NCI-H1105 treated with DMSO at 0.1 percent for 48 hours (cell line): Measurements from ENCODE around the gene CREB3L1.

Experiments
- DNase-seq: peaks from one replicate; lab custom pipeline; 2025; lab: John Stamatoyannopoulos, UW

The CREB3L1 gene

DNA sequence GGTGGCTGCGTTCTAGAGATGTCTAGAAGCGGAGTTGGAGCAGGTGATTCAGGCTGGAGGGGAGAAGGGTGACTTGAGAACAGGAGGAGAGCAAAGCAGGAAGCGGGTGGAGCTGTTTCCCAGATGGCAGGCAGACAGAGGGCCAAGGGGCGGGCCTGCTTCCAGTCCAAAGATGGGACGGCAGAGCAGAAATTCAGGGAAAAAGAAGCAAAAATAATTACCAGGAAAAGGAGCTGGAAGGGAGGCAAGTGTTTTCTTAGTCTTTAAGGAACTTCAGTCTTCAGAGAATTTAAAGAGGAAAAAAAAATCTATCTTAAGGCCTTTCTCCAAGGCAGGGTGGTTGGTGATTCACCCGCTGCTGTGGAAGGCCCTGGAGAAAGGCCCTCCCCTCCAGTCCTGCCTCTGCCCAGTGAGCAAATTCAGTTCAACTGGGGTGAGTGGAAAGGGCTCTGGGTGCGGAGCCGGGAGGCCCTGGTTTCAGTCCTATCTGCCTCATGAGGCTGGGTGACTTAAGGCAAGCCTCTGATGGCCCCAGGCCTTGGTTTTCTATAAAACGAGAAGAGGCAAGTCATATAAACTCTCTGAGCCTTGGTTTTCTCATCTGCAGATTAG, 4.5 kb upstream of the CREB3L1 start:
- no peak for DNase-seq

DNA sequence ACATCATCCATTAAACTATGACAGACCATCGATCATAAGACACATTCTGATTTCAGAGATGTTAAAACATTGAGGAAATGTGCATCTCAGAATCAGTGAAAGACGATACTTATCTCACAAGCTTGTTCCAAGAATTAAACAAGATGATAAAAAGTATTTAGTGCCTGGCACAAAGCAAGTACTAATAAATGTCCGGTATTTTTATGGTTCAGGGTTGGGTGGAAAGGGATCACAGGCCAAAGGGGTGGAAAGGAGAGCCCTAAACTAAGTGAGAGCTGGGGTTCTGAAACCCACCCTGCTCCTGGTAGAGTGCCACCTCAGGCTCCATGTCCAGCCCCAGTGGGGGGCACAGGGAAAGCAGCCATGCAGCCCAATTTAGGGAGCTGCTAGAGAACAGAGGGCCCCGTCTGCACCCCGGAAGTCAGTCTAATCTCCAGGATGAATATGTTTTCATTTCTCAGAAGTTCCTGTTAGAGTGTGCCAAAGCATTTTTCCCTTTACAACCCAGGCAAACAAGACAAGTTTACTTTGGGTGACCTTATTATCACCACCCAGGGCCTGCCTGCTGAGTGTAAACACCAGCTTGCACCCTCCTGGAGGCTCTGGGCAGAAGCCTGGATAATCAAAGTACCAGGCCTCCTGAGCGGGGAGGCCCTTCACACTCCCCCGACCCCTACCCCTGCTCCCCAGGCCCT, 3.8 kb upstream of the CREB3L1 start:
- DNase-seq, result no peak

DNA sequence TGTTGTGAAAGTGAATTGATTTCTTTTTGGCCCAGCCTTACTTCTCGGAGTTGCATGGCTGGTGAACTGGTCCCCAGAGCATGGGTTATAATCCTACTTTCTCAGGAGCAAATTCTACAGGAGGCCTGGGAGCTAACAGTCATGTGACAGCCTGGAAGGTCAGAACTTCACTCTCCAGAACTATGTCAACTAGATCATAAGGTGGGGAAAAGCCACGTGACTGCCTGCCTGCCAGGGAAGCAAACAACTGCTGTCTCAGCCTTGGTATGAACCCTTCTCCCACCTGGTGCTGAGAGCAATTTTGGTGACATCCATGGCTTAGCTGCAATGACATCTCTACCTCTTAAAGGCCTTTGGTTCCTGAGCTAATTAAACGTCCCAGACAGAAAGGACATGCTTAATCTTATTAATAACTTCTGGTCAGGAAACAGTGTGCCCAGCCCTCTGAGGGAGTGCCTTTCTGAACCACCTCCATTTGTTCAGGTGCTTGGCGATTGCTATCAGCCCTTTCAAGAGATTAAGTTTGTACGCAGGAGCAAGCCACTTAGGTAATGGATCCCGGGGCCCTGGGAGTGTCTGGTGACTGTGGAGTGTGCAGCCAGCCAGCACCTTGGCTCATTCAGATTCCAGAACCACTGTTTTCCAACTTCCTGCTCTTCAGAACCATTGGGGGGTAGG, 1.4 kb upstream of the CREB3L1 start:
- DNase-seq, result no peak

DNA sequence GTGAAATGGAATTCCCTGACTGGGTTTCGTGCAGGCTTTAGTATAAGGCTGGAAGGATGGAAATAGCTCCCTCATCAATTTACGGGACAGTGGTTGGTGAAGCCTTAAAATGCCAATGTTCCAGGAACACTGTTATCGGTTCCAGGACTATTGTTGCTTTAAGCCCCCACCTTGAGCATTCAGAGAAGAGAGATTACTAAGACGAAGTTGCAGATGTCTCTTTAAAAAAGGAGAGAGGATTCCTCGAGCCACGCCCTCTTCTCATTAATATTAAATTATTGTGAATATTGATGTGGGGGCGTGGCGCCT, 195 bp upstream of the CREB3L1 start:
- peak; percentile 62 for DNase-seq

DNA sequence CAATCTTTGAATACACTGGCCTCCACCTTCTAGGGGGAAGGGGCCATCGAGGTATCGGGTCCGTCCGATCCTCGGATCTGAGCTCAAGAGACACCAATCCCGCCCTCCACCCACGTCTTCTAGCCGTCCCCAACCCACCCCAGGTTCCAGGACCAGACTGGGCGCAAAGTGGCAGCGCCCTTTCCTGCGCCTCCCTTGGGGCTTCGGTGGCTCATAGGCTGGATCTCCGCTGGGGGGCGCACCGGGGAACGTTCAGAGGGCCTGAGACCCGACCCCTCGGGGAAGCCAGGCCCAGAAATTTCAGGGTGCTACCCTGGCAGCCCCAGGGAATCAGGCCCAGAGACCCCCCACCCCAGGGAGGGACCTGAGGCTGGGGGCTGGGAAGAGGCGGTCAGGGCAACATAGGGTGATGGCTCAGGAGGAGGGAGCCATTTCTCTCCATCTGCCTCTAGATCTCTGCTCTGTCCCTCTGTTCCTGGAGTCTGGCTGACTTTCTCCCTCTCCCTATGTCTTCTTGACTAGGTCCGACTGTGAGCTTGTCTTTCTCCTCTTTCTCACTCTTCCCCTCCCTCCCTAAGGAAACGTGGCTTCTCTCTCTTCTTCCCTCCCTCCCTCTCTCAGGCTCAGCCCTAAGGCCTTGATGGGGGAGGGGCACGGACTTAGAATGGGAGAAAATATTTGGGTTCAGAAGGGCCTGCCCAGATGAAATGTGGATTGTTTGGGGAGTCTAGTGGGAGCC, 1.1 kb downstream of the CREB3L1 start:
- DNase-seq, result no peak

DNA sequence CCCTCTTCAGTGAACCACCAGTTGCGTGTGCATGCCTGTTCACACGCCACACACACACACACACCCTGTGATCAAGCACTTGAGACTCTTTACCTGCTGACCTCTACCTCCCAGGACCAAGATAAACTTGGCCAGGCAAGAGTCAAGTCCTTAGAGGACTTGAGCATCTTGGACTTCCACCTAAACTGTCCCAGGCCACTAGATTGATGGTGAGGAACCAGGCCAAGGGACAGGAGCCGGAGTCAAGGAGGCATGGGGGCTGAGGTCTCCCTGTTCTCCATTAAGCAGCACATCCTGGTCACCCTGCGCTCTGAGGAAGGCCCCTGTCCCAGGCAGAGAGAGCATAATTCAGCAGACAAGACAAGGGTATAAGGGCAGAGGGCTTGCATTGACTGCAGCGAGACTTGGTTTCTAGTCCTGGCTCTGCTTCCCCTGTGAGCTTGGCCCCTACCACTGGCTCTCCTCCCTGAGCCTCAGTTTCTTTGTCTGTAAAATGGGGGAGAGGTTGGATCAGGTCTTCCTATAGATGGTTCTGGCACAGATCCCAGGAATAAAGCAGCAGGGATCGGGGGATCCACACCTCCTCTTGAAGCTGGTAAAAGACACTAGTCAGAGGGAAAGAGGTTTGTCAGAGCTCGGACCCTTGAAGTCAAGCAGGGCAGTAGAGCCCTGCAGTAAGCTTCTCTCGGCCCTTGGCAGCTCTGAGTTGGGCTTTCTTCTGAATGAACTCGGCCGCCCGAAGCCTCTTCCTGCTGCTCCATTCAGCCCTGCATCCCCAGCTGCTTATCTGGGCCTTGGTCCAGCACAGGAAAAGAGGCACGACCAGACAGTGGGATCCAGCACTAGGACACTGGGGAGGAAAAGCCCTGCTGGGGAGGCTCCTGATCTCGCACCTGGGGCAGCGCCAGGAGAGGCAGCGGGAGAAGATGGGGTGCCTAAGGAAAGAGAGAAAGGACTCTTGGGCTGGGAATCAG, 2.0 kb downstream of the CREB3L1 start:
- DNase-seq, result peak; percentile 15

DNA sequence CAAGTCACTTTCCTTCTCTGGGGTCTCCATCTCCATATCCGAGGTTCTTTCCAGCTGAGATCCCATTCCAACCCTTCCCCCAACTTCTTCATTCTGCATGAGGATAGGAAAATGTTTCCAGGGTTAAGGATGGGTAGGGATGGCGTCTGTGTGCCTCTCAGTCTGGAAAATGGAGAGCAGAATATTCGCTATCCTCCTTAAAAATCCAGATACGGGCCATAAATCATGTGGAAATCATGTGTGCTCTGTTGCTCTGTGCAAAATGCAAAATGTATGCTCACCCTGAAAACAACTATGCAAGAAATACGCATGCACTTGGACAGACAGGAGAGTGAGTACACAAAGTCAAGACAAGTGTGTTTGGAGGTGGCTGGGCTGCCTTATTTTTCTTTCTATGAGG, 3.2 kb downstream of the CREB3L1 start:
- no peak for DNase-seq

DNA sequence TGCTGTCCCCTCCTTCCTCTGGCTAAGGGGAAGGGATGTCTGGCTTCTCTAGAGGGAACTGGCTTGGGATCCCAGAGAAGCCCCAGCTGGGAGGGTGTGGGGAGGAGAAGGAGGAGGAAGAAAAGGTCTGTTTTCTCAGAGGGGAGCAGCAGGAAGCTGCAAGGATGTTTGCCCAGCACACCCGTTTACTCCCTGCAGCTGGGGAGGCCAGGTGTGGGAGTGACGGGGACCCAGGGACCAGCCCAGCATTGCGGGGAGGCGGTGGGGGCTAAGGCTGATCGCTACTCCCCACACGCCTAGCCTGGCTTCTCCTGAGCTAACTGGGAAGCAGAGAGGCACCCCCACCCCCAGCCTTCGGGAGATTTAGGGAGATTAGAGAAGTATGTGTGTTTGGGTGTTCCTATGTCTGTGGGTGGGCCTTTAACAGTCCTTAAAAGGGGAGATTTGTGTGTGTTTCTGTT, 3.9 kb downstream of the CREB3L1 start:
- DNase-seq, result no peak

DNA sequence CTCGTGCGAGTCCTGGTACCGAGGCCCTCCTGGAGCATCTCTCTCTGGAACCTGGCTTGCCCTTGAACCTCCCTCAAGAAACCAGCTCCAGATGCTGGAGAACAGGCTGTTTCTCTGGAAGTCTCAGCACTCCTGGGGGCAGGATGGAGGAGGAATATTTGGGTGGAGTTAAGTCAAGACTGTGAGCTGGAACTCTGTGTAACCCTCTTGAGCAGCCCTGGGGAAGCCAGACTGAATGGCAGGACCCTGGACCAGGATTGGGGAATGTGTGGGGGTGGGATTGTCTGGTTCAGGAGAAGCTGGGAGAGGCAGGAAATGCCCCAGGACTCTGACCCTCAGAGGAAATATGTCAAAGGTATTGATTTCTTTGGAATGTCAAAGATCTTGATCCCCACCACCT, 7.7 kb downstream of the CREB3L1 start:
- no peak for DNase-seq

DNA sequence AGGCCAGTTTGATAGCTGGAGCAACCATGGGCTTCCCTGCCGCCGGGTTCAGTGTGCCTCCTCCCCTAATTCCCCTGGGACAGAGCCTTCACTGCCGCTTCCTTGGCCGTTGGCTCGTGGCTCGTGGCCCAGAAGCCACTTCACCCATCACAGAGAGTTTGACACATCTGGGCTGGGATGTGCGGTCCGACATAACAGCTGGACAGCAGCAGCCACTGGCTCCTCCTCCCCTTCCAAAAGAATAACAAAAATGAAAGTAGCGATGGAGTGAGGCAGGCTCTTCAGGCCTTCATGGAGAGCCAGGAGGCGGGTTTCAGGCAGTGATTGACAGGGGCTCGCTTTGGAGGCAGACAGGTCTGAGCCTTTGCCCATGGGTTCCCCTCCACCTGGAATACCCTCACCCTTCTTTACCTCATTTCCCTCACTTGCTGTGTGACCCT, 8.2 kb downstream of the CREB3L1 start:
- no peak for DNase-seq

DNA sequence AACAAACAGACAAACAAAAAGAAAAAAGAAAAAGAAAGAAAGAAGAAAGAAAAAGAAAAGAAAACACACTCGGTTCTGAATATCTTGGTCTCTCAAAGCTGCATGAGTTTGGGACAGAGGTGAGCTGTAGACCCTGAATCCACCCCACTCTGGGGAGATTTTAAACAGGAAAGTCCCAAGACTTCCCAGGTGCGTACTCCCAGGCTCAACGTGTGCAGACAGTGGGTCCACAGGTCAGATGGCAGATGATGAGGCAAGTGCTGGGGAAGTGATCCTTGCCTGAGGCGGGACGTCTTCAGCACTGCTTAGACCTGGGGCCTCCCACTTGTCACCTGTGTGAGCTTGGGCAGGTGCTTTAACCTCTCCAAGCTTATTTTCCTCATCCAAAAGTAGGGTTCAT, 9.3 kb downstream of the CREB3L1 start:
- no peak for DNase-seq

DNA sequence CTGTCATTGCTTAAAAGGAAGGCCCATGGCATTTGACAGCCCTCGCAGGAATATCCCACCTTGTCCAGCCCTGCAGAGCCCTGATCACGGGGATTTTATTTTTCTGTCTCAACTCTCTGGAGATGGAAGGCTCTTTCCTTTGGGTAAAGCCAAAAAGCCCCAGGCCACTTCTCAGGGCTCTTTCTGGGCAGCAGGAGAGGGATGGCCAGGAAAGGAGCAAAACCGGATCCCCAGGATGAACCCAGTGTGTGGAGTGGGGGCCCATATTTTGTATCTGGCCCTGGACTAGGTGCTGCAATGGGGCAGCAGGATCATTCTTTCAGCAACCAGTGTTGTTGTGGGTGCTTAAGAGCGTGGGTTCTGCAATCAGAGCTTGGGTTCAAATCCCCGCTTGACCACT, 11.0 kb downstream of the CREB3L1 start:
- no peak for DNase-seq

DNA sequence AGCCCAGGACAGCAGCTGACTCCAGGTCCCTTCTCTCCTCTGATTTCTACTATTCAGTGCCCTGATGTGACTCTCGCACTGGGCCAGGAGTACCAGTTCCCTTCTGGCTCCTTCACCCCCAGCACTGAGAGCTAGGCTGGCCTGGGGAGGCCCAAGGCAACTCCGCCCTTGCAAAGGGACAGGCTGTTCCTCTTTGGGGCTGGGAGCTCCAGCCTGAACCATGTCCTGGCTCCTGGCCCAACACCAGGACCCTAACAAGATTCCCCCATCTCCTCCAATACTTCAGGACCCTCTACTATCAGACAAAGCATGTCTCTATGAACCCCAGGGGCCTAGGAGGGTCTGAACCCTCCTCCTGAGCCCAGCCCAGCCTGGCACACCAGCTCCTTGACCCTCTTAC, 12.5 kb downstream of the CREB3L1 start:
- no peak for DNase-seq

DNA sequence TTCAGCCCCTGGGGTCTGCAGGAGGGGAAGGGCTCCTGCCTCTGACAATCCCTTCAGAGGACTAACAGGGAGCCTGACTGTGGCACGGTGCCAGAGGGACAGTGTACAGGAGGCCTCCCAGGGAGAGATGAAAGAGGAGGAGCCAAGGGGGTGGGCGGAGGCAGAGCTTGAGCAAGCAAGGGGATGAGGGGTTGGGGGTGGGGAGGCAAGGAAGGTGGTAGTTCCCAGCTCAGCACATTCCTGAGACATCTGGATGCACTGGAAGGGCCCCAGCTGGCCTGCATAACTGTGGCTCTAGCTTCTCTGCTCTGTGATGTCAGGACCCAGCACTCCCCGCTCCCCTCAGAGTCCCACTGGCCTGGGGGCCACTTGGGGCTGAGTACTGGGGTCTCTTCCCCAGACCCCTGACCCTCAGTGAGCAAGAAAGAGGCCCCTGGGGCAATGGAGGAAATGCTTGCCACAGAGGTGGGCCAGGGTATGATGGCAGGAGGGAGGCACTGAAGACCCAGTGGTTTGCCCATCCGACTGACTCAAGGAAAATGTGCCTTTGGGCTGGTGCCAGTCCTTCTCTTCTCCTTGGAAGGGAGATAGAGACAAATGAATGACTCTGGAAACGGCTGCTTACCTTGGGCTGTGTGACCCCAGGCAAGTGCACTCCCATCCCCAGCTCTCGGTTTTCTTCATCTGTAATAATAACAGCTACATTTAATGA, 13.3 kb downstream of the CREB3L1 start:
- peak; percentile 3 for DNase-seq

DNA sequence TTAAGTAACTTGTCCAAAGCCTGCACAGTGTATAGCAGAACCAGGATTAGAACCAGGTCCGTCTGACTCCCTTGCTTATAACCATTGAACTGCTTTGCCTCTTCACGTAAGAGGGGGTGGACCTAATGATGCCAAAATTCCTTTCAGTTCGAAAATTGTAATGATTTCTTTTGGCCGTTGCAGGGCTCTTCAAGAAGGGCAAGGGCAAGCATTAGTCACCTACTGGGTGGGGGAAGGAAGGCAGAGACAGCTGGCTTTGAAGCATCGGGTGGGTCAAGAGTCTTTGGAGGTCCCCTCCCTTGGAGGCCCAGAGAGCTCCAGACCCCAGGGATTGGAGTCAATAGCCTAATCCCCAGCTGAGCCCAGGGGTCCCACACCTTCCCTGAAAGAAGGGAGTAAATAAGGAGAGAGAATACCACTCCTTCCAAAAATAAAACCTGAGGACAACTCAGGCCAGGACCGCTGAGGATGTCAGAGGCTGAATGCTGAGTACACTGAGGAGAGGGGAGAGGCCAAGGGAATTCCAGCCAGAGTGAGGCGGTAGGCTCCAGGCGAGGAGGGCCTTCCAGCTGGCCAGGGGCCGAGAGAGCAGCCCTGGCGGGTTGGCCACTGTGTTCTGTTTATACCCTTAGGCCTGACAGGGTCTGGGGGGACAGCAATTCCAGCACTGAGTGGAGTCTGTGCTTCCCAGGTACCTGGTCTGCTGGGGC, 14.1 kb downstream of the CREB3L1 start:
- DNase-seq, result no peak

DNA sequence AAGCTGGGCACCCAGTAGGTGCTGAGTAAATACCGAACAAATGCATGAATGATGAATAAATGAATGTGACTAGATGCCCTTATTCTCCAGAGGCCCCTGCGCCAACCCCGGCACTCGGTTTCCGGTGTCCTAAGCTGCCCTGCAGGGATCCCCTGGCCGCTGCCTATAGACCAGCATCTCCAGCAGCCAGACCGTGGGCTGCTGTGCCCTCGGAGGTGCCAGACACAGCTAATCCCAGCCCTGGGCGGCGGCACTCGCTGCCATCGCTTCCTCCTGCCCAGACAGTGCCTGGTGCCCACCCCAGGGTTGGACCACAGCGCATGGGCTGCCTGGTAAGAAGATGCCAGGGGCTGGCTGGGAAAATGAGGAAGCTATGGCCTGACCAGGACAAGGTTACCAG, 15.6 kb downstream of the CREB3L1 start:
- no peak for DNase-seq

DNA sequence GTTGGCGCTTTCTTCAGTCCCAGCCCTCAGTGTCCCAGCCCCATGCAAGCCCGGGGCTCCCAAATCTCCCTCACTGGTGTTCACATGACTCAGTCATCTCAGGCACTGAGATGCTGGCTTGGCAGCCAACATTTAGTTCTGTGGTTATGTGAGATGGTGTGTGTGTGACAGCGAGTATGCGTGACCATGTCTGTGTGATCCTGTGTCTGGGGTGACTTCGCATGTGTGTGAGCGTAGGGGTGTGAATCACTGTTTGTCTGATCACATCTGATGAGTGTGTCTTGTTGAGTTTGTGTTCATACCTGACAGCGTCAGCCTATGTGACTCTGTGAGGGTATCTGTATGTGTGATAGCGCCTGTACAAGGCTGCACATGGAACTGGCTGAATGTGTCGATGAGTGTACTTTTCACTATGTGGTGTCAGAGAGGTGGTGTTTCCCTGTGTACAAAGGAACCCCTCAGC, 16.2 kb downstream of the CREB3L1 start:
- DNase-seq, result no peak

DNA sequence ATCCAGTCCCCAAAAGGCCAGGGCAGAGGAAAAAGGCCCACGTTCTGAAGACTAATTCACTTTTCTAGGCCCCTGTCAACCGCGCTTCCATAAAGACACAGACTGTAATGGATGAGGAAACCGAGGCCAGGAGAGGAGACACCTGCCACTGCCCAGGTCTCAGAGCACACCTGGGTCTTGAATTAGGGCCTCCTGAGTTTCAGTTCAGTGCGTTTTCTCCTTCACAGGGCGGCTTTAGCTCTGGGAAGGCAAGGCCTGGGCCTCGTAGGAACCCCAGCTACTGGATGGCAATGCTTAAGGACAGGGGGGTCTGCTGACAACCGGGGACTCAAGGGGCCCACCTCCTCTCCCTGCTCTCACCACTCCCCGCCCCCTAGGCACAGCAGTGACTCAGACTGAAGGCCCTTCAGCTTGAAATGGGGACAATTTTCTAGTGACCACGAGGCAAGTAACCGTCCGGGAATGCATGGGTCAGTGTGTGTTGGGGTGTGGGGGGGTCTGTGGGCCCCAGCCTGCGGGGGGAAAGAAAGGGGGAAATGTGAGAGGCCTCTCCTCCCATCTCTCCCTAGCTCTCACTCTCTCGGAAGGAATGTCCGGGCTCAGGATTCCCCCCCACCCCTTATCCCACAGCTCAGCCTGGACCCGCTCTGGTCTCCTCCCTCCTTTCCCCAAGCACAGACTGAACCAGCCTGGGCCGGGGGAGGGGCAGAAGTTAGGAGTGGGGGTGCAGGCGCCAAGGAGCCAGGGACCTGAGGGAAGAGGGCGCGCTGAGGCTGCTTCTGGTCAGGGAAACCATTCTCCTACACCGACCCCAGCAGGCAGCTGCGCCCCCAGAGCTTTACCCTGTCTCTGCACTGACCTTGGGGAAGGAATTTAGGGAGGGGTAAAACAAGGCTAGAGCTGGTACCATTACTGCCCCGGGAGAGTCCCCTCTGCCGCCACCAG, 17.2 kb downstream of the CREB3L1 start:
- DNase-seq, result no peak
